Hepatocyte (in vitro differentiated cells): Measurements from ENCODE around the gene ADGRV1.
"Not testable (repeated sequence)": the region's sequence is repeated elsewhere in the genome, so short reads cannot be mapped to it uniquely, and the experiment has no call there.

ENCODE experiments used
- CTCF ChIP-seq: fragments of 200-600 bp; sonication (generic); IDR thresholded peaks from 2 replicates; pipeline ENCODE4 v1.5.1; 2016; ENCODE audit warnings: antibody characterized with exemption, mild to moderate bottlenecking; ENCODE audit not compliant: poor library complexity
- EZH2 ChIP-seq: fragments of 200-600 bp; sonication (generic); IDR thresholded peaks from 2 replicates; pipeline ENCODE4 v1.6.1; 2016; ENCODE audit warnings: antibody characterized with exemption, mild to moderate bottlenecking, borderline replicate concordance

GRCh38 chr5:90600307-90600706, 41.7 kb downstream of the ADGRV1 start:
- not testable (repeated sequence) for TF ChIP-seq CTCF, EZH2
